K562 (cell line): ENCODE results near the gene CNPY4. TPM values are rescaled to one million over a fixed set of nuclear protein-coding genes. Genes with fewer than 3 reads are reported as not detected.

Experiments
- ATAC-seq: fragments of 200-7000 bp; cut with Tn5 transposase; 3 replicates; pipeline ENCODE4 v1.9.1; 2020; ENCODE audit warnings: moderate library complexity
- BruUV-seq: library from RNA; stranded (reverse); fragments of 400-500 nt; replicated peaks from 2 replicates; lab custom pipeline; 2021; lab: Mats Ljungman, UMichigan
- CTCF ChIA-PET: fragments of 300-600 bp; formaldehyde crosslinking; extraction: SDS; loops from one replicate; lab custom pipeline; 2021; ENCODE audit warnings: low intra/inter-chr PET ratio; lab: Yijun Ruan, JAX
- POLR2A ChIA-PET: fragments of 300-600, 350-650 bp; sonication (Branson Sonifier 250); formaldehyde crosslinking; extraction: SDS; loops from one replicate; lab custom pipeline; 2021; ENCODE audit warnings: antibody characterized with exemption, inconsistent platforms; lab: Yijun Ruan, JAX
- DNase-seq, 4 experiments: peaks; one replicate each; pipeline versions ENCODE4 v3.0.0 to v3.0.0-alpha.2; 2011 to 2018; ENCODE audit warnings: low spot score in 3 of 4, mixed read lengths in 3 of 4; ENCODE audit errors: extremely low read depth in 1 of 4
- FAIRE-seq: peaks from 2 replicates; lab custom pipeline; 2011; peaks lifted over from hg19 to GRCh38; lab: Jason Lieb, UNC
- H2AFZ ChIP-seq: 2 replicates; pipeline ENCODE4 v1.6.0; 2011; ENCODE audit warnings: low read depth, low read length, control low read depth, inconsistent platforms
- H3K27ac ChIP-seq: fragments of 200-600 bp; 3 replicates; pipeline ENCODE4 v1.8.0; 2011; ENCODE audit warnings: low read depth, mild to moderate bottlenecking, control low read depth, inconsistent platforms, low read length, moderate library complexity, mixed read lengths; ENCODE audit errors: extremely low read depth
- H3K27me3 ChIP-seq, 2 experiments: fragments of 300-600 bp in 1 of 2; 2 replicates in 1 of 2; 3 replicates in 1 of 2; pipeline versions ENCODE4 v1.6.0 to v1.8.0; 2011; ENCODE audit warnings: inconsistent platforms in 2 of 2, low read length in 2 of 2, mild to moderate bottlenecking in 1 of 2, mixed read lengths in 1 of 2, moderate library complexity in 1 of 2; ENCODE audit not compliant: control insufficient read depth in 2 of 2, insufficient read depth in 2 of 2
- H3K36me3 ChIP-seq: fragments of 300-600 bp; 3 replicates; pipeline ENCODE4 v1.8.0; 2011; ENCODE audit warnings: mild to moderate bottlenecking, low read length, inconsistent platforms; ENCODE audit not compliant: control insufficient read depth, insufficient read depth
- H3K4me1 ChIP-seq, 2 experiments: fragments of 200-600 bp in 1 of 2; replicated peaks in 1 of 2; 2 replicates in 1 of 2; 3 replicates in 1 of 2; pipeline versions ENCODE4 v1.5.1 to v1.8.0; 2011; ENCODE audit warnings: inconsistent platforms in 2 of 2, low read length in 2 of 2, mild to moderate bottlenecking in 1 of 2, mixed read lengths in 1 of 2, moderate library complexity in 1 of 2; ENCODE audit not compliant: control insufficient read depth in 2 of 2, insufficient read depth in 2 of 2
- H3K4me2 ChIP-seq: 2 replicates; pipeline ENCODE4 v1.6.1; 2011; ENCODE audit warnings: low read length, control low read depth, inconsistent platforms, mixed read lengths; ENCODE audit not compliant: insufficient read depth
- H3K4me3 ChIP-seq: fragments of 200-600 bp; sonication (generic), shearing (Covaris generic); 2 replicates; pipeline ENCODE4 v1.5.1; 2016; ENCODE audit warnings: control low read depth, inconsistent platforms
- H3K79me2 ChIP-seq: fragments of 200-600 bp; 3 replicates; pipeline ENCODE4 v1.8.0; 2011; ENCODE audit warnings: low read length, inconsistent platforms; ENCODE audit not compliant: control insufficient read depth, insufficient read depth
- H3K9ac ChIP-seq, 2 experiments: 2 replicates each; pipeline versions ENCODE4 v1.6.0 to v1.6.1; 2011; ENCODE audit warnings: low read depth in 2 of 2, low read length in 2 of 2, control low read depth in 1 of 2, inconsistent platforms in 1 of 2, mild to moderate bottlenecking in 1 of 2, mixed read lengths in 1 of 2; ENCODE audit not compliant: insufficient read depth in 1 of 2
- H3K9me1 ChIP-seq: one replicate; pipeline ENCODE4 v1.6.0; 2011; ENCODE audit warnings: inconsistent platforms, mild to moderate bottlenecking, low read length, moderate library complexity; ENCODE audit not compliant: control insufficient read depth, insufficient read depth
- H3K9me3 ChIP-seq: replicated peaks from 2 replicates; pipeline ENCODE4 v1.5.1; 2011; ENCODE audit warnings: low read depth, low read length, inconsistent platforms; ENCODE audit not compliant: control insufficient read depth, insufficient read depth
- H4K20me1 ChIP-seq: replicated peaks from 2 replicates; pipeline ENCODE4 v1.6.1; 2011; ENCODE audit warnings: low read length, inconsistent platforms, mixed read lengths; ENCODE audit not compliant: control insufficient read depth, insufficient read depth
- HDAC3 ChIP-seq: fragments of 450-650 bp; IDR thresholded peaks from 2 replicates; pipeline ENCODE4 v1.6.1; 2018; ENCODE audit warnings: borderline replicate concordance, mild to moderate bottlenecking, moderate library complexity; ENCODE audit not compliant: partially characterized antibody
- ILF3 ChIP-seq: fragments of 450-650 bp; IDR thresholded peaks from 2 replicates; pipeline ENCODE4 v1.6.1; 2018; ENCODE audit warnings: antibody characterized with exemption, mild to moderate bottlenecking, moderate library complexity, borderline replicate concordance
- KLF6 ChIP-seq: fragments of 250-450 bp; sonication (Bioruptor Pico); IDR thresholded peaks from 2 replicates; pipeline ENCODE4 v1.4.0; 2020; ENCODE audit warnings: mild to moderate bottlenecking, moderate library complexity, borderline replicate concordance
- L3MBTL2 ChIP-seq: fragments of 450-650 bp; IDR thresholded peaks from 2 replicates; pipeline ENCODE4 v1.6.1; 2016; ENCODE audit warnings: mild to moderate bottlenecking, moderate library complexity
- SREBF1 ChIP-seq: fragments of 150-350 bp; IDR thresholded peaks from 2 replicates; pipeline ENCODE4 v1.6.1; 2014; ENCODE audit warnings: antibody characterized with exemption, low read depth, low read length, borderline replicate concordance
- TEAD1 ChIP-seq, 2 experiments: fragments of 450-650 bp in 1 of 2; sonication (generic) in 1 of 2; formaldehyde crosslinking; IDR thresholded peaks; 2 replicates each; pipeline versions ENCODE4 v1.4.0 to v1.8.0; 2020 to 2022; ENCODE audit warnings: mild to moderate bottlenecking in 2 of 2, missing genetic modification reagents in 1 of 2
- TGIF2 ChIP-seq: sonication (generic); formaldehyde crosslinking; IDR thresholded peaks from 2 replicates; pipeline ENCODE4 v1.8.1; 2022; ENCODE audit warnings: mild to moderate bottlenecking, missing genetic modification reagents, moderate library complexity
- ZKSCAN3 ChIP-seq: fragments of 250-450 bp; sonication (Bioruptor Pico); IDR thresholded peaks from 2 replicates; pipeline ENCODE4 v1.4.0; 2020
- ZKSCAN8 ChIP-seq: fragments of 200-800 bp; sonication (Bioruptor generic); IDR thresholded peaks from 2 replicates; pipeline ENCODE4 v1.6.1; 2016; ENCODE audit warnings: missing genetic modification characterization, missing compliant biosample characterization
- ZNF124 ChIP-seq: sonication (generic); formaldehyde crosslinking; IDR thresholded peaks from 2 replicates; pipeline ENCODE4 v1.8.1; 2022; ENCODE audit warnings: missing genetic modification reagents
- ZNF143 ChIP-seq: sonication (generic); formaldehyde crosslinking; IDR thresholded peaks from 2 replicates; pipeline ENCODE4 v1.9.0; 2022; ENCODE audit warnings: mild to moderate bottlenecking, missing genetic modification reagents
- ZNF239 ChIP-seq: fragments of 250-450 bp; sonication (Bioruptor Pico); IDR thresholded peaks from 2 replicates; pipeline ENCODE4 v1.4.0; 2020; ENCODE audit warnings: mild to moderate bottlenecking
- ZNF347 ChIP-seq: fragments of 450-650 bp; formaldehyde crosslinking; IDR thresholded peaks from 2 replicates; pipeline ENCODE4 v1.4.0; 2020; ENCODE audit warnings: low read depth, mild to moderate bottlenecking, moderate library complexity
- WGBS: fragments of 100-300 bp; shearing (Covaris generic); methylation state at CpG from one replicate; pipeline ENCODE4 v1.1.6; 2016; ENCODE audit warnings: low coverage, mixed read lengths; ENCODE audit not compliant: insufficient coverage; ENCODE audit errors: missing lambda C conversion rate; 5-methylcytosine and 5-hydroxymethylcytosine counted together
- in situ Hi-C: fragments of 300-500 bp; cut with MboI; formaldehyde crosslinking; loops from 4 replicates; pipeline ENCODE4 v1.15.0; 2018; ENCODE audit warnings: inconsistent platforms, mixed read lengths
- intact Hi-C: fragments of 100-400 bp; cut with micrococcal nuclease; formaldehyde crosslinking; loops from 2 replicates; pipeline ENCODE4 v1.14.2; 2022
- polyA plus RNA-seq, 8 experiments: library from polyadenylated mRNA; depleted of rRNA in 4 of 8; stranded (reverse) in 5 of 8; unstranded in 3 of 8; fragments of >200 nt; fragmentation: Nextera tagmentation in 2 of 8; fragmentation: Illumina TruSeq in 1 of 8; extraction: Ambion mirVana in 2 of 8; extraction: Trizol in 1 of 8; gene quantifications; 2 replicates each; pipeline versions ENCODE4 v1.2.1 to v1.2.3, GENCODE V29; 2011 to 2014; ENCODE audit warnings: inconsistent platforms in 1 of 8, missing spikeins in 1 of 8
- total RNA-seq, 7 experiments: library from RNA; depleted of rRNA in 6 of 7; stranded (reverse); fragments of >200 nt in 6 of 7; fragmentation: Illumina TruSeq in 2 of 7; extraction: Trizol in 2 of 7; gene quantifications; 2 replicates each; pipeline versions ENCODE4 v1.2.1 to v1.2.3, GENCODE V29; 2011 to 2021; ENCODE audit warnings: low replicate concordance in 1 of 7
- TF ChIP-seq, protein P1 (sequence below): sonication (generic); formaldehyde crosslinking; IDR thresholded peaks from 2 replicates; pipeline ENCODE4 v1.8.0; 2022; ENCODE audit warnings: missing genetic modification reagents, mild to moderate bottlenecking, borderline replicate concordance
- TF ChIP-seq, protein P2 (sequence below): fragments of 450-650 bp; IDR thresholded peaks from 2 replicates; pipeline ENCODE4 v1.6.1; 2017; ENCODE audit warnings: antibody characterized with exemption
- TF ChIP-seq, protein P3 (sequence below): fragments of 450-650 bp; conservative IDR thresholded peaks from 2 replicates; pipeline ENCODE4 v1.6.1; 2016; ENCODE audit warnings: missing genetic modification characterization, low read depth, mild to moderate bottlenecking, control low read depth, missing compliant biosample characterization

CNPY4 gene
- total and polyA plus RNA-seq, 9 of the 15 experiments (the other 6 are each of a cell fraction or from before 2014, with no cell fraction given), result 1.9 to 11.2 (median 7.0) TPM

DNA sequence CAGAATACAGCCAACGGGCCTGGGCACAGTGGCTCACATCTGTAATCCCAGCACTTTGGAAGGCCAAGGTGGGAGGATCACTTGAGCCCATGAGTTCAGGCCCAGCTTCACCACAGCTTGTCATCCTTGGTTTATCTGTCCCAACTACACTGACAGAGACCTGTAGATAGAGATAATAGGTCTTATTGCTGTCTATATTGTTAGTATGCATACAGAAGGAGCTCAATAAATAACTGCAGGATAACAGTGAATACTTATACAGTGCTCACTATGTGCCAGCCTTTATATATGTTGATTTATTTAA lies 1.3 kb downstream of the CNPY4 start:
- Histone ChIP-seq H2AFZ (peak overlapping the region; percentile 95), H3K36me3 (no peaks in the 10 kb centered on the region; the same call in 2 of the 3 replicates), H4K20me1 (0 out of 2 replicates have a peak, but pooled peaks cover 4% of the 10 kb centered on the region), H3K4me2 (peak overlapping the region; percentile 99), H3K9me1 (no peaks in the 10 kb centered on the region), H3K27me3 (no peaks in the 10 kb centered on the region), H3K4me1 (peaks cover 35 to 52% of the 10 kb centered on the region in 2 experiments), H3K27ac (peak overlapping the region; percentile 88), H3K79me2 (peaks cover 27% of the 10 kb centered on the region), H3K4me3 (peak overlapping the region; percentile 72), H3K9me3 (no peaks in the 10 kb centered on the region), H3K9ac (peak overlapping the region; percentile 86 to 88; a peak in 3 of 4 replicates)
- in situ Hi-C loops (no loop called here), intact Hi-C loops (no loop called here)
- FAIRE-seq (no peak), DNase-seq (peak in 2 of 4 experiments; percentile 5 to 50), ATAC-seq (no peak)
- BruUV-seq, result no TSS peak
- ChIA-PET CTCF (no interaction called here), POLR2A (interaction anchor here (1.0 to 1.7 kb wide), 4 partner anchors 11 to 99 kb away, joined by 3 to 15 read pairs (median 3); partner anchors contain the start of genes AP4M1 and MCM7)
- WGBS, result 8% methylated on average over 1 of the region's 1 CpG
- TF ChIP-seq TEAD1 (CRISPR knock-in tag; IDR thresholded peaks at IDR 0.05), result no peak
- no peak for TF ChIP-seq KLF6
- TF ChIP-seq, protein P1, sequence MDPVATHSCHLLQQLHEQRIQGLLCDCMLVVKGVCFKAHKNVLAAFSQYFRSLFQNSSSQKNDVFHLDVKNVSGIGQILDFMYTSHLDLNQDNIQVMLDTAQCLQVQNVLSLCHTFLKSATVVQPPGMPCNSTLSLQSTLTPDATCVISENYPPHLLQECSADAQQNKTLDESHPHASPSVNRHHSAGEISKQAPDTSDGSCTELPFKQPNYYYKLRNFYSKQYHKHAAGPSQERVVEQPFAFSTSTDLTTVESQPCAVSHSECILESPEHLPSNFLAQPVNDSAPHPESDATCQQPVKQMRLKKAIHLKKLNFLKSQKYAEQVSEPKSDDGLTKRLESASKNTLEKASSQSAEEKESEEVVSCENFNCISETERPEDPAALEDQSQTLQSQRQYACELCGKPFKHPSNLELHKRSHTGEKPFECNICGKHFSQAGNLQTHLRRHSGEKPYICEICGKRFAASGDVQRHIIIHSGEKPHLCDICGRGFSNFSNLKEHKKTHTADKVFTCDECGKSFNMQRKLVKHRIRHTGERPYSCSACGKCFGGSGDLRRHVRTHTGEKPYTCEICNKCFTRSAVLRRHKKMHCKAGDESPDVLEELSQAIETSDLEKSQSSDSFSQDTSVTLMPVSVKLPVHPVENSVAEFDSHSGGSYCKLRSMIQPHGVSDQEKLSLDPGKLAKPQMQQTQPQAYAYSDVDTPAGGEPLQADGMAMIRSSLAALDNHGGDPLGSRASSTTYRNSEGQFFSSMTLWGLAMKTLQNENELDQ (CRISPR knock-in tag), result 0 out of 2 replicates have a peak, but pooled peaks have one; percentile 29
- no peak for TF ChIP-seq ILF3
- TF ChIP-seq ZNF143 (CRISPR knock-in tag), result no peak
- no peak for TF ChIP-seq HDAC3
- TF ChIP-seq ZKSCAN3, result no peak
- TF ChIP-seq SREBF1, result no peak
- peak; percentile 94 for TF ChIP-seq ZKSCAN8
- TF ChIP-seq TGIF2 (CRISPR knock-in tag), result no peak
- no peak for TF ChIP-seq ZNF124 (CRISPR knock-in tag)
- no peak for TF ChIP-seq ZNF239
- TF ChIP-seq, protein P2, sequence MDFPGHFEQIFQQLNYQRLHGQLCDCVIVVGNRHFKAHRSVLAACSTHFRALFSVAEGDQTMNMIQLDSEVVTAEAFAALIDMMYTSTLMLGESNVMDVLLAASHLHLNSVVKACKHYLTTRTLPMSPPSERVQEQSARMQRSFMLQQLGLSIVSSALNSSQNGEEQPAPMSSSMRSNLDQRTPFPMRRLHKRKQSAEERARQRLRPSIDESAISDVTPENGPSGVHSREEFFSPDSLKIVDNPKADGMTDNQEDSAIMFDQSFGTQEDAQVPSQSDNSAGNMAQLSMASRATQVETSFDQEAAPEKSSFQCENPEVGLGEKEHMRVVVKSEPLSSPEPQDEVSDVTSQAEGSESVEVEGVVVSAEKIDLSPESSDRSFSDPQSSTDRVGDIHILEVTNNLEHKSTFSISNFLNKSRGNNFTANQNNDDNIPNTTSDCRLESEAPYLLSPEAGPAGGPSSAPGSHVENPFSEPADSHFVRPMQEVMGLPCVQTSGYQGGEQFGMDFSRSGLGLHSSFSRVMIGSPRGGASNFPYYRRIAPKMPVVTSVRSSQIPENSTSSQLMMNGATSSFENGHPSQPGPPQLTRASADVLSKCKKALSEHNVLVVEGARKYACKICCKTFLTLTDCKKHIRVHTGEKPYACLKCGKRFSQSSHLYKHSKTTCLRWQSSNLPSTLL, result no peak
- TF ChIP-seq ZNF347 (CRISPR knock-in tag), result no peak
- TF ChIP-seq, protein P3, sequence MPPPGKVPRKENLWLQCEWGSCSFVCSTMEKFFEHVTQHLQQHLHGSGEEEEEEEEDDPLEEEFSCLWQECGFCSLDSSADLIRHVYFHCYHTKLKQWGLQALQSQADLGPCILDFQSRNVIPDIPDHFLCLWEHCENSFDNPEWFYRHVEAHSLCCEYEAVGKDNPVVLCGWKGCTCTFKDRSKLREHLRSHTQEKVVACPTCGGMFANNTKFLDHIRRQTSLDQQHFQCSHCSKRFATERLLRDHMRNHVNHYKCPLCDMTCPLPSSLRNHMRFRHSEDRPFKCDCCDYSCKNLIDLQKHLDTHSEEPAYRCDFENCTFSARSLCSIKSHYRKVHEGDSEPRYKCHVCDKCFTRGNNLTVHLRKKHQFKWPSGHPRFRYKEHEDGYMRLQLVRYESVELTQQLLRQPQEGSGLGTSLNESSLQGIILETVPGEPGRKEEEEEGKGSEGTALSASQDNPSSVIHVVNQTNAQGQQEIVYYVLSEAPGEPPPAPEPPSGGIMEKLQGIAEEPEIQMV (tag), result no peak
- TF ChIP-seq L3MBTL2, result no peak
